ENCODE data around the gene ATAD3A.
"Not testable (repeated sequence)": the region's sequence is repeated elsewhere in the genome, so short reads cannot be mapped to it uniquely, and the experiment has no call there.

Gene ATAD3A

DNA sequence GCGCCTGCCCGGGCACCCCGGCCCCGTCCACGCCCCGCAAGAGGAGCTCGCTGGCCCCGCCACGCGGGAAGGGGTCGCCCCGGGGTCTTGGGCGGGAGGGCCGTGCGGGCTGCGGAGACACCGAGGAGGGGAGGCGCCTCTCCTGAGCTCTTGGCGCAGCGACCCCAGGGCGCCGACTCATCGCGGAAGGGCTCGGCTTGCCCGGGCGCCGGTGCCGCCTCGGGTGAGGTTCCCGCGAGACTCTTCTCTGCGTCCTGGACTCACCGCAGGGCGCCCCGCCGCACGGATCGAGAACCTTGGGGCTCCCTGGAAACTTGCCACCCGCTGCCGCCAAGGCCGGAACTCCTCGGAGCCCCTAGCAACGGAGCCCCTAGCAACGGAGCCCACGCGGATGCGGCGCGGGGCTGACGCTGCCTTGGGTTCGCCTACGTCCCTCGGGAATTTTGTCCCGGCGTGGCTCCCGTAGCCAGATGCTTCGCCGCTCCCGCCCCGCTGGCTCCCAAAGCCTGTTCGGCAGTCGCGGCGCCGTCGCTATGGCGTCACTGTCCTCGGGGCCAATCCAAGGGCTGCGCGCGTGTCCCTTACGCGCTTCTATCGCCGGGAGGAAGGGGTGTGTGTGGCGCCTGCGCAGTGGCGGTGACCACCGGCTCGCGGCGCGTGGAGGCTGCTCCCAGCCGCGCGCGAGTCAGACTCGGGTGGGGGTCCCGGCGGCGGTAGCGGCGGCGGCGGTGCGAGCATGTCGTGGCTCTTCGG lies at the start of gene ATAD3A:
Gene ATAD3A, plus strand, starts transcription at position 630 of the 753 bp plus-strand sequence. Its CDS starts 107 bp downstream, at position 737.
- peak; percentile 99 for DNase-seq (ENCODE audit: low read depth, low spot score)

DNA sequence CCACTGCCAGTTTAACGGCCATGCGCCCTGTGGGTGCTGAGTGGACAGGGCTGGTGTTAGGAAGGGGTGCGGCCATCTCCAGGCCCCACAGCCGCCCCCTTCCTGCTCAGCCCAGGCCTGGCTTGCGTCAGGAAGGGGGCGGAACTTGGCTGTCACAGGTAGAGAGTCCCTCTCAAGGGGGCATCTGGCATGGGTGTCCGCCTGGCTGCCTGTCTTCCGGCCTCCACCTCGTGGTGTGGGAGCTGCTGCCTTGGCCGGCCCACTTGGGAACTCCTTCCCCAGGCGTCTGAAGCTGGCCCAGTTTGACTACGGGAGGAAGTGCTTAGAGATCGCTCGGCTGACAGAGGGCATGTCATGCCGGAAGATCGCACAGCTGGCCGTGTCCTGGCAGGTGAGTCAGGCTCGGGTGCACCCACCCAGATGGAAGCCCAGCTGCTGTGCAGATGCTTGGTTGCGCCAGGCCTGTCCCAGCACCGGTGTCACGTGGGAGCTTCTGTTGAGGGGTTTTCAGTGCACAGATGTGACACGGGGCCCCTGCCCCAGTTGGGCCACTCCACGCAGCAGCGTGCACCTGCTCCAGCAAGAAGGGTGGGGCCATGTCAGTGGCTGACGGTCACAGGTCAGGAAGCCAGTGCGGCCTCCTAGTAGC lies 49.5 kb upstream of the ATAD3A start:
- DNase-seq (ENCODE audit: low read depth, low spot score), result no peak

DNA sequence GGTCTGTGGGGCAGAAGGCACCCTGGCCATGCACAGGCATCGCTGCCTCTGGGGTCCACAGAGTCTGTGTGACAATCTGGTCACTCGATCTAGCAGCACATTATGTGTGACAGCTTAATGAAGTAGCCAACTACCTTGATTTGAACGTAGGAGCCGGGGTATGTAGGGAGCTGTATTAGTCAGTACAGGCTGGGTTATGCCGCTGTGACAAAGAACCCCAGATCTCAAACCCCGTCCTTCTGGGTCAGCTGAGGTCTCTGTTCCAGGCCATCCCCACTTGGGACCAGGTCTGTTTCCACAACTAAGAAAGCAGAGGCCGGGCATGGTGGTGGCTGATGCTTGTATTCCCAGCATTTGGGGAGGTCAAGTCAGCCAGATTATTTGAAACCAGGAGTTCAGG lies 48.6 kb upstream of the ATAD3A start:
- DNase-seq (ENCODE audit: low read depth, low spot score), result no peak

DNA sequence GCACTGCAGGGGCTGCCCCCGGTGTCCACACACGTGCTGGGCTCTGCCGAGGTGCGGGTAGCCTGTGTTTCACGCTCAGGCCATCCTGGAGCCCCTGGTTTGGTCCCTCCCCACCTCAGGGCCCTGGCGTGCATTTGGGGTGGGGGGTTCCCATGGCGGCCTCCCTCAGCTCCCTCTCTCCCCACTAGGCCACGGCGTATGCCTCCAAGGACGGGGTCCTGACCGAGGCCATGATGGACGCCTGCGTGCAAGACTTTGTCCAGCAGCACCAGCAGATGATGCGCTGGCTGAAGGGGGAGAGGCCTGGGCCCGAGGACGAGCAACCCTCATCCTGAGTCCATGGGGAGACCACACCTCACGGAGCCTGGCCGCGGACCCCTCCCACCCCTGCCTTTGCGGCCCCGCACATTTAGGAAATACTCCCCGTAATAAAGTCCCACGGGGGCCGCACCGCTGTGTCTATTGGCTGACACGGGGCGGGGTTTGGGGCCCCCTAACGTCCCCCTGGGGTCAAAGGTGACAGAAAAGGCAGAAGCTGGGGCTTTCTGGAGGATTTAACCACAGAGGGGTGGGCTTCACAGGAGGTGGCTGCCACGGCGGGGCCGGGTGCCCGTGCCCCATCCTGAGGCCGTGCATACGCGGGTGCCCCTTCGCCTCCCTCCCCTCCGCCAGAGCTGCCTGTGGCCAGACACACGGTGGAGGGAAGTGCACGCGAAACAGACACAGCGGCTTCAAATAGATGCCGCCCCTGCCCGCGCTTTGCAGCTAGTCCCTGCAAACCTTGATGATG lies 43.6 kb upstream of the ATAD3A start:
- DNase-seq (ENCODE audit: low read depth, low spot score), result not testable (repeated sequence)

DNA sequence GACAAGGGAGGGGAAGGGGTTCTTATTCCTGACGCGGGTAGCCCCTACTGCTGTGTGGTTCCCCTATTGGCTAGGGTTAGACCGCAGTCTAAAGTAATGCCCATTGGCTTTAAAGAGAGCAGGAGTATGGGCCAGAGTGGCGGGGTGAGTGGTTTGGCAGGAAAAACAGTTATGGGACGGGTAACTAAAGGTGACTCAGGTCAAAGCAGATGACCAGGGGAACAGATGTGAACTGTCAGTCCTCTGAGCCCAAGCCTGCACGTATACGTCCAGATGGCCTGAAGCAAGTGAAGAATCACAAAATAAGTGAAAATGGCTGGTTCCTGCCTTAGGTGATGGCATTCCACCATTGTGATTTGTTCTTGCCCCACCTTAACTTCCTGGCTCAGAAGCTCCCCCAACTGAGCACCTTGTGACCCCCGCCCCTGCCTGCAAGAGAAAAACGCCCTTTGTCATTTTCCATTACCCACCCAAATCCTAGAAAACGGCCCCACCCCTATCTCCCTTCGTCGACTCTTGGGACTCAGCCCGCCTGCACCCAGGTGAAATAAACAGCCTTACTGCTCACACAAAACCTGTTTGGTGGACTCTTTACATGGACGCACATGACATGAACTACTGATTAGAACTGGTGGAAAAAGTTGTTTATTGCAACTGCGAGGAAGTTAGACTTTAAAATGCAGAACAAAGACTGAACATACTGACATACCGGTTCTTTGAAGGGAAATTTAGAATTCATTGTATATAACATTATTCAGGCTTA lies 41.2 kb upstream of the ATAD3A start:
- no peak for DNase-seq (ENCODE audit: low read depth, low spot score)

DNA sequence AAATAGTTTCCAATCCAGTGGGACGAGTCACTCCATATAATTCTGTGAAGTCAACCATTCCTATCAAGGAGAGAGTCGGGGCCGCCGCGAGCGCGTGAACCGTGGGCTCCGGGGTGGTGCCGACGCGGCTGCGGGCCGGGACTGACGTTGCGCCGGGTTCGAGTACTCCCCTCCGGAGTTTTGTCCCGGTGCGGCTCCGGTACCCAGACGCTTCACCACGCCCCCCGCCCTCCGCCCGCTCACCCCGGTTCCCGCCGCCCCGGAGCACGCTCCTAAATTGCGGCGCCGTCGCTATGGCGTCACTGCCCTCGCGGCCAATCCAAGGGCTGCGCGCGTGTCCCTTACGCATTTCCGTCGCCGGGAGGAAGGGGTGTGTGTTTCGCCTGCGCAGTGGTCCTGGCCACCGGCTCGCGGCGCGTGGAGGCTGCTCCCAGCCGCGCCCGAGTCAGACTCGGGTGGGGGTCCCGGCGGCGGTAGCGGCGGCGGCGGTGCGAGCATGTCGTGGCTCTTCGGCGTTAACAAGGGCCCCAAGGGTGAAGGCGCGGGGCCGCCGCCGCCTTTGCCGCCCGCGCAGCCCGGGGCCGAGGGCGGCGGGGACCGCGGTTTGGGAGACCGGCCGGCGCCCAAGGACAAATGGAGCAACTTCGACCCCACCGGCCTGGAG lies 40.4 kb upstream of the ATAD3A start, which contains the start of gene ATAD3B:
Gene ATAD3B, plus strand, starts transcription at position 377 of the 664 bp plus-strand sequence. Its CDS starts 120 bp downstream, at position 497.
- DNase-seq (ENCODE audit: low read depth, low spot score), result peak; percentile 97

DNA sequence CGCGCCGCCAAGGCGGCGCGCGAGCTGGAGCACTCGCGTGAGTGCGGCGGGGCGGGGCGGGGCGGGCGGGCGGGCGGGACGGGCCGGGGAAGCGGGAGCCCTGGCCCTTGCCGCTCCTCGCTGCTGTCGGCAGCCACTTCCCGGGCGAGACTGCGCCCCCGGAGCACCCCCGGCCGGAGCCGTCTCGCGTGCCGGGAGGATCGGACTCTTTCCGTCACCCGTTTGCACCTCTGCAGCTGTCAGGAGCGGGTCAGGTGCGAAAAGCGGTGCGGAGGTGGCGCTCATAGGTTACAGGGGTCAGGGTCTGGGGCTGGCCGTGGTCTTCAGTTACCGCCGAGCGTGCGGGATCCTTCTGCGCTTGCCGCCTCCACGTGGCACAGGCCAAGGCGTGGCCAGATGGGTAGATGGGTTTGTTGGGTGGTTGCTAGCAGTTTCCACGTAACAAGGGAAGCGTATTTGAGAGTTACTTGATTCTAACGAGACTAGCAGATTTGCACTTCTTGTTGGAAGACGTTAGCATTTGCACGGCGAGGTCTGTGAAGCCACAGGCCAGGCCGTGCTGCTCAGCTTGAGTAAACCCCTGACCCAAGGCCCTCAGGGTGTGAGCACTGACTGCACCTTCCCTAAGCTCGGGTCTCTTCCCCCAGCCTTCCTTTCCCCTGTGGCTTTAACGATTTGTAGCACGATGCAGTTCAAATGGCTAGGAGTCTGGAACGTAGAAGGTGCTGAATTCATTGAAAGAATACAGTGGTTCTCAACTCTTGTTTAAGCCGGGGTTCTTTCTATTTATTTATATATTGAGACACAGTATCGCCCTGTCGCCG lies 39.7 kb upstream of the ATAD3A start:
- DNase-seq (ENCODE audit: low read depth, low spot score), result peak; percentile 10

DNA sequence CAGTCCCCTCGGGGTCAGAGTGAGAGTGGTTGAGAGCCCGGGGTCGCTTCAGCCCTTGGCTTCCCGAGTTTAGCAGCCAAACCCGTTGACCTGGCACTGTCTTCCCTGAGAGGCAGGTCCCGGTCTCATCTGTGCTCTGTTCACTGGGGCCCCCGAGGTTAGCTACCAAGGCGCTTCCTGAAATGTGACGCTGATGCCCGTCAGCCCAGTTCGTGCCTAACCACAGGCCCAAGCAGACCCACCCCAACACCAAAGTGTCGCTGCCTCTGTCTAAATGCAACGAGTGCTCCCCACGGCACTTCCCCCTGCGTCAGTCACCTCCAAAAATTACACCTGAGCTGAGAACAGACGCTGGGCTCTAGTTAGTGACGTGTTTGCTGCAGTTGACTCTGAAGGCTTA lies 36.0 kb upstream of the ATAD3A start:
- DNase-seq (ENCODE audit: low read depth, low spot score), result not testable (repeated sequence)

DNA sequence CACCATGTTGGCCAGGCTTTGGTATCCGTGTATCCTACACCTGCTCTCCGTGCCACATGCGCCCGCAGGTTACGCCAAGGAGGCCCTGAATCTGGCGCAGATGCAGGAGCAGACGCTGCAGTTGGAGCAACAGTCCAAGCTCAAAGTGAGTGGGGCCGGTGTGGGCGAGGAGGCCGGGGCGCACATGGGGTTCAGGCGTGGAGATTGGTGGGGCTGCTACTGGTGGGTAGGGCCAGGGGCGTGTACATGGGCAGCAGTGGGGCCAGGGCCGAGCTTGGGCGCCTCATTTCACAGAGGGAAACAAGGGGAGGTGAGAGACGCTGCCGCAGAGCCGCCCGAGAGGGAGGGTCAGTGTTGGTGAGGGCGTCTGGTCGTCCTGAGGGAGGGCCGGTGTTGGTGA lies 34.8 kb upstream of the ATAD3A start:
- DNase-seq (ENCODE audit: low read depth, low spot score), result no peak

DNA sequence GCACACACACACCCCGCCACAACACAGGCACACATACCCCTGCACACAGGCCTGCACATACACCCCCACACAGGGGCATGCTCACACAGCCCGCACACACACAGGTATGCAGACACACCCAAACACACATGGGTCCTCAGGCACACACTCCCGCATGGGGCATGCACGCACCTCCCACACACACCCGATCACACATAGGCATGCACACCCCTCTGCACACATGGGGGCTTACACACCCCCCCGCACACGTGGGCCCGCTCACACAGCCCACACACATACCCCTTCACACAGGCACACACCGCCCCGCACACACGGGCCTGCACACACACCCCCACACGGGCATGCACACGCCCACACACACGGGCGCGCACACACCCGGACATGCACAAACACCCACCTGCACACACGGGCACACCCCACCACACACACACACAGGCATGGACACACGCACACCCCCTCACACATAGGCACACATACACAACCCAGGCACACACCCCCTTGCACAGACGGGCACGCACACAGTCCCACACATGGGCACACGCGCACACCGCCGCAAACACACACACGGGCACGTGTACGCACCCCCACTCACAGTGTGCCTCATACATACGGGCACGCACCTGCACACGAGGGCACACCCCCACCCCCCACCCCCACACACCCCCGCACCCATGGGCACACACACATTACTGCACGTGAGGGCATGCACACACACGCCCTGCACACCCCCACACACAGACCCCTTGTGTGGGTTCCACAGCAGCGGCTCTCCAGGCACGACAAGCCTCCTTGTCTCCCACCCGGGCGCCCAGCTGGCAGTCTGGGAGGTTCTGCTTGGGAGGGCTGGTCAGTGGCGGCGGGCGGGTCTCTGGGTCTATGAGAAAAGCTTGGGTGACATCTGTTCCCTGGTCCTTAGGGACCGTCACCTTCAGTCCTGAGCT lies 32.1 kb upstream of the ATAD3A start:
- DNase-seq (ENCODE audit: low read depth, low spot score), result no peak

DNA sequence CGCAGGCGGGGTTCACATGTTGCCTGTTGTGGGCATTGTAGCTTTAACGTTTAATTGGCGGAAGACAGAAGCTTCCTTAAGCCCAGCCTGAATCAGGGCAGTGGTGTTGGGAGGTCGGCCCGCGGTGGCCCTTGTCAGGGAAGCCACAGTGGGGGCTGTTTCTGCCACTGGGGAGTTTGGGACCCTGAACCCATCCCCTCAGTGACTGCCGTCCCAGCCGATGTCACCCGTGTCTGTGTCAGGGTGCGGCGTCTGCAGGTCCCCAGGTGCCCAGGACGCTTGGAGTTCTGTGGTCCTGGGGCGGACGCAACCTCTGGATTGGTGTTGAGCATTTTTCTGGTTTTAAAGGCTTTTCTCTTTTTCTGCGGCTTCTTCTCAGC lies 31.5 kb upstream of the ATAD3A start:
- DNase-seq (ENCODE audit: low read depth, low spot score), result not testable (repeated sequence)

DNA sequence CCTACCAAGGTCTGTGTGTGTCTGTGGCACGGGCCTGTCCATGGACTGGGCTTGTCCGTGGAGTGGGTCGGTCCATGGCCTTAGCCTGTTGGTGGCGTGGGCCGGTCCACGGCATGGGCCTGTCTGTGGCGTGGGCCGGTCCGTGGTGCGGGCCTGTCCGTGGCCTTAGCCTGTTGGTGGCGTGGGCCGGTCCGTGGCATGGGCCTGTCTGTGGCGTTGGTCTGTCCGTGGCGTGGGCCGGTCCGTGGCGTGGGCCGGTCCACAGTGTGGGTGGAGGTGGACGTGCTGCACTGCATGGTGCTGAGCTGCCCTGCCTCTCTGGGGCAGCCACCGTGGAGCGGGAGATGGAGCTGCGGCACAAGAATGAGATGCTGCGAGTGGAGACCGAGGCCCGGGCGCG lies 30.2 kb upstream of the ATAD3A start:
- DNase-seq (ENCODE audit: low read depth, low spot score), result not testable (repeated sequence)

DNA sequence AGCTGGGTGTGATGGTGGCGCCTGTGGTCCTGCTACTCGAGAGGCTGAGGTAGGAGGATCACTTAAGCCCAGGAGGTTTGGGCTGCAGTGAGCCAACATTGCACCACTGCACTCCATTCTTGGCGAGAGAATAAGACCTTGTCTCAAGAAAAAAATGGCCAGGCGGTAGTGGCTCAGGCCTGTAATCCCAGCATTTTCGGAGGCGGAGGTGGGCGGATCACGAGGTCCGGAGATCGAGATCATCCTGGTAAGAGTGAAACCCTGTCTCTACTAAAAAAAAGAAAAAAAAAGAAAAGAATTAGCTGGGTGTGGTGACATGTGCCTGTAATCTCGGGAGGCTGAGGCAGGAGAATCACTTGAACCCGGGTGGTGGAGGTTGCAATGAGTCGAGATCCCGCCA lies 29.1 kb upstream of the ATAD3A start:
- DNase-seq (ENCODE audit: low read depth, low spot score), result no peak

DNA sequence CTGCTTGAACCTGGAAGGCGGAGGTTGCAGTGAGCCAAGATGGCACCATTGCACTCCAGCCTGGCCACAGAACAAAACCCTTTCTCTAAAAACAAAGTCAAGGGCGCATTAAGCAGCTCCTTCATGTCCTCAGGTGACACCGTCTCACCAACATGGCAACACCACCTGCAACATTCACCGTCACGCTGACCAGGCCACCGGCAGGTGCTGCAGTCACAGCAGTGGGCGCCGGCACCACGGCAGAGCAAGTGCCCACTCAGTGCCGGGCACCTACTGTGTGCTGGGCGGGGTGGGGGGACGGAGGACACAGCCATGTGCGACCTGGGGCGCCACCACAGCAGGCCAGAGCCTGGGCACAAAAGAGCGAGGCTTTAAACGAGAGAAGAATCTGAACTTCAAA lies 28.2 kb upstream of the ATAD3A start:
- no peak for DNase-seq (ENCODE audit: low read depth, low spot score)

DNA sequence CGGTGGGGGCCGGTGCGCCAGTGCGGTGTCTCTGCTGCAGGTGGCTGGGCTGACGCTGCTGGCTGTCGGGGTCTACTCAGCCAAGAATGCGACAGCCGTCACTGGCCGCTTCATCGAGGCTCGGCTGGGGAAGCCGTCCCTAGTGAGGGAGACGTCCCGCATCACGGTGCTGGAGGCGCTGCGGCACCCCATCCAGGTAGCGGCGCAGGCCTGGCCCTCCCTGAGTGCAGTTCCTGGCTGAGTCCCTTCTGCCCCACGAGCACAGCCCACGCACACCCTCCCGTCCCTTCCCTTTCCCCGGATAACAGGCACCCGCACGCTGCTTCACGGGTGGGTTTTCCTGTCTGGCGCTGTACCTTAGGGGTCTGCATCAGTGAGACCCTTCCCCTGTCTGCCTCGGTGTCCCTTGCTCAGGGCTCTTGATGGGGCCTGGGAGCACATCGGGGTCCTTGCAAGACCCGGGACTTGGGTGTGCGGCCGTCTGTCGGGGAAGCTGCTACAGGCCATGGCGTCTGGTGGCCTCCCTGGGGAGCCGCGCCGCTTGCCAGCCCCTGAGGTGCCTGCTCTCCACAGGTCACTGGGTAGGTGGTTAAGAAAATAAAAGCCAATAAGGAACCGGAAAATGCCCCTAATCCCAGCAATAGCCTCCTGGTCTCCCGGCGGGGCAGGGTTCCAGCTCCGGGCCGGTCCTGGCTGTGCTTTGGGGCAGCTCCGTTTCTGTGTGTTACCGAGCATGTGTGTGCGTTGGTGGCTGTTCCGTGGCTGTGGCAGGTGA lies 26.8 kb upstream of the ATAD3A start:
- not testable (repeated sequence) for DNase-seq (ENCODE audit: low read depth, low spot score)

DNA sequence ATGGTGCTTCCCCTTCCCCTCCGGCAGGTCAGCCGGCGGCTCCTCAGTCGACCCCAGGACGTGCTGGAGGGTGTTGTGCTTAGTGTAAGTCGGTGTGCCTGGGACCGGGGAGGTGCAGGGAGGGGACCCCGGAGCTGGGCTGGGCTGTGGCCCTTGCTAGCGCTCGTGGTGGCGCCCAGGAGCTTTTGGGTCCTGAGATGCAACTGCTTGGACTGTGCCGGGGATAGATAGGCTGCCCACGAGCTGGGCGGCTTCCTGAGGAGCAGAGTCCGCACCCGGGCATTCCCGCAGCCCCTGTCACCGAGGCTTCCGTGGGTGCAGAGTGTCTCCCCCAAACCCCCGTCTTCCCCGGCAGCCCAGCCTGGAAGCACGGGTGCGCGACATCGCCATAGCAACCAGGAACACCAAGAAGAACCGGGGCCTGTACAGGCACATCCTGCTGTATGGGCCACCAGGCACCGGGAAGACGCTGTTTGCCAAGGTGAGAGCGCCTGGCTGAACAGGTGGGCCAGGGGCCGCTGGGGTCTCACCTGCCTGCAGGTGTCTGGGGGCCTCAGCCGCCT lies 26.1 kb upstream of the ATAD3A start:
- not testable (repeated sequence) for DNase-seq (ENCODE audit: low read depth, low spot score)

DNA sequence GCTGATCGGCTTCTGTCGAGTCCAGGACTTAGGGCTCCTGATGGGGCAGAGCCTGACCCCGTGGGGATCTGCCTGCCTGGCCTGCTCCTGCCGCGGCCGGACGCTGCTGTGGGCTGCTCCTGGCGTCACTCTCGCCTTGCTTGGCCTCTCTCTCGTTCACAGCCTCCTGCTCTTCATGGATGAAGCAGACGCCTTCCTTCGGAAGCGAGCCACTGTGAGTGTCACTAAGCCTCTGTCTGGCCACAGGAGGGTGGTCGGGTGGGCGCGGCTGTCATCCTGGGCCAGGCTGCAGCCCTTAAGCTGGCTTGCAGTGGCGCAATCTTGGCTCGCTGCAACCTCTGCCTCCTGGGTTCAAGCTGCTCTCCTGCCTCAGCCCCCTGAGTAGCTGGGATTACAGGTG lies 24.3 kb upstream of the ATAD3A start:
- no peak for DNase-seq (ENCODE audit: low read depth, low spot score)

DNA sequence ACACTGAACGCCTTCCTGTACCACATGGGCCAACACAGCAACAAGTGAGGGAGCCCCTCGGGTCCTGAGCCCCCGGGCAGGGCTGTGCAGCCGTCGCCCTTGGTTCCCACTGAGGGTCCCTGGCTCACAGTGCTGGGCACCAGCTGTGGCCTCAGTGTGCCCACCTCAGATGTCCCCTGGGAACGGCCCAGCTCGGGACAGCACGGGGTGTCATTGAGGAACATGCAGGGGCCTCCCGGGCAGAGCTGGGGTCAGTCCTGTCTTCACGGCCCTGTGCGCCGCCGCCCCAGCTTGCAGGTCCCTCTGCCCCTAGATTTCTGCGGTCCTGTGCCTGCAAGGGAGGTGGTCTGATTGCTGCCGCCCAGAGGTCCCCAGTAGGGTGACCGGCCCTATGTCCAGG lies 22.7 kb upstream of the ATAD3A start:
- DNase-seq (ENCODE audit: low read depth, low spot score), result no peak
